HT1080 (cell line): Measurements from ENCODE around the gene IGFALS. TPM values are rescaled to one million over a fixed set of nuclear protein-coding genes. Genes with fewer than 3 reads are reported as not detected.

Source experiments
- DNase-seq: peaks from one replicate; pipeline ENCODE4 v3.0.0-alpha.2; 2015; ENCODE audit warnings: low read depth
- total RNA-seq: library from RNA; depleted of rRNA; stranded (reverse); fragments of >200 nt; shearing (Covaris generic); gene quantifications from 2 replicates; pipeline ENCODE4 v1.2.3, GENCODE V29; 2014

The IGFALS gene
- total RNA-seq, 1 experiment from 2014 or later, result not detected

DNA sequence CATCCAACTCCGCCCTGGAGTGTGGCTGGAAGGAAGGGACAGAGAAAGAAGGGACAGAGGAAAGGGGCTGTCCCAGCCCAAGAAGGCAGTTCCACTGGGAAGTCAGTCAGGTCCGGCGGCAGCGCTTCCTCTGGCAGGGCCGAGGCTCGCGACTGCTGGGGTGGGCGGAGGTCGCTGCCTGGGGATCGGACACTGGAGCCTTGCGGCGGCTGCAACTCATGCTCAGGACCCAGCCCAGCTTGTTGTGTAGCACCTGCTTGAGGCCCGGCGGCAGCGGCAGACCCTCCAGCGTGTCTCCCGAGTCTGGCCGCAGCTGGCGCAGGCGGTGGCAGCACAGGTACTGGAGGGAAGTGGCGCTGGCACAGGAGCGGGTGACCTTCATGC is 16.5 kb downstream of the IGFALS start:
- no peak for DNase-seq

DNA sequence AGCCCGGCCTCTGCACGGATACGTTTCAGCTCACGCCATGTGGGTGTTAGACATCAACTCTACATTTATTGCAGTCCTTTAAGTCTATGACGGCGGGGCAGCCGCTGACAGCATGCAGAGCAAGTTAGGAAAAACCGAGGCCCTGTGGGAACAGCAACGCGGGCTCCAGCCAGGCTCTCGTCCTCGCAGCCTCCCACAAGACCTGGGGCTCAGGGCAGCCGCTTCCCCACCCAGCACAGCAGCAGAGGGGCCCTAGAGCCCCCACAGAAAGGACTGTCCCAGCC is 16.9 kb downstream of the IGFALS start:
- no peak for DNase-seq

DNA sequence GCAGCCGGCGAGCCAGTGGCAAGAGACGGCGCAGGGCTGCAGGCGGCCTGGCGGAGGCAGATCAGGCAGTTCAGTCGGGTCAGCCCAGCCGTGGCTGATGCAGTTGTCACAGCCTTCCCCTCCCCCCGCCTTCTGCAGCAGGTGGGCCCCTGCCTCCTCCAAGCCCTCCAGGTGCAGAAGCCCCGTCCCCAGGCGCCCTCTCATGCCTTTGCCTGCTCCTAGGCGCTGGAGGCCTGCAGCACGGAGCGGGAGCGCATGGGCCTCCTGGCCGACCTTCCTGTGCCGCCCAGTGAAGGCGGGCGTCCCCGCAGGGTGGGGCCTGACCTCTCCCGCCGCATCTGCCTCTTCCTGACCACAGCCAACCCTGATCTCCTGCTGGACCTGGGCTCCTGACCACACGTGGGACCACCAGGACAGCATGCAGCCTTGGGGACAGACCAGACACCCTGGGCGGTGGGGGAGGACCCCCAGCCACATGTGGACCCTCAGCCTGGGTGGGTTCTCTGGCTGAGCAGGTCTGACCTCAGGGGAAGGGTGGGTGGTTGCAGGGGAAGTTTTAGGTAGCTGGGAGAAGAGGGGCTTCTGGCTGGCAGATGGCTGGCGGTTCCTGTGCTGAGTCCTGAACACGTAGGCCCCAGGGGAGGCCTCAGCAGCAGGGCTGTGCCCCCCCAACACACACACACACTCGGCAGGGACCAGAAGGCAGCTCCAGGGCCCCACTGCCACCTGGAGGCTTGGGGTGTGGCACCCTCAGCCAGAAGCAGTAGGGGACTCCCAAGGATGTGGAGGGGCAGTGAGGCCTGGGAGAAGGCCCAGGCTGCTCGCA is 17.4 kb downstream of the IGFALS start:
- DNase-seq, result no peak

DNA sequence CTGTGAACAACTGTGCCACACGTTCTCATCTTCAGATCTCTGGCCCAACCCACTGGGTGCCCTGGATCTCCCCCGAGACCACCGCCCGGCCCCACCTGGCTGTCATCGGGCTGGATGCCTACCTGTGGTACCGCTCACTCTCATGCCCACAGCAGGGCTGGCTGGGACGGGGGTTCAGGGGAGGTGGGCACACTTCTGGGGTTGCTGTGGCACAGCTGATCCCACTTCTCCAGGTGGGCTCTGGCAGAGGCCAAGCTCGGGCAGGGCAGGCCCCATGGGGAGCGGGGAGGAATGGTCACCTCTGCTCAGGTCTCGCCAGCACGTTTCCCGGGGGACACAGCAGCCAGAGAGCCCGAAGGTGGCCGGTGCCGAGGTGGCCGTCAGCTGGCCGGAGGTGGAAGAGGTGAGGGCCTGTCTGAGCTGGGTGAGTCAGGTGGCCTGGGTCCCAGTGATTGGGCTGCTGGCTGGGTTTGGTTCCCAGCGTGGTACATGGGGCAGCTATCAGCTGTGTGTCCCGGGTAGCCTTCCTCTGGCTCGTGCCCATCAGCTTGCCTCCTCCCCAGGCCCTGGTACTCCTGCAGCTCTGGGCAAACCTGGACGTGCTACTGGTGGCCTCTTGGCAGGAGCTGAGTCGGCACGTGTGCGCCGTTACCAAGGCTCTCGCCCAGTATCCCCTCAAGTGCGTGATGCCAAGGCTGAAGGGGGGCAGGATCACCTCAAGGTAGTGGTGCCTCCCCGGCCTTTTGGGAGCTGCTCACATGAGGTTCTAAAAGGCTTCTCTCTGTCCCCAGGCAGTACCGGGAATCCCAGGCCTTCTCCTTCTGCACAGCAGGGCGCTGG is 18.3 kb downstream of the IGFALS start:
- no peak for DNase-seq

DNA sequence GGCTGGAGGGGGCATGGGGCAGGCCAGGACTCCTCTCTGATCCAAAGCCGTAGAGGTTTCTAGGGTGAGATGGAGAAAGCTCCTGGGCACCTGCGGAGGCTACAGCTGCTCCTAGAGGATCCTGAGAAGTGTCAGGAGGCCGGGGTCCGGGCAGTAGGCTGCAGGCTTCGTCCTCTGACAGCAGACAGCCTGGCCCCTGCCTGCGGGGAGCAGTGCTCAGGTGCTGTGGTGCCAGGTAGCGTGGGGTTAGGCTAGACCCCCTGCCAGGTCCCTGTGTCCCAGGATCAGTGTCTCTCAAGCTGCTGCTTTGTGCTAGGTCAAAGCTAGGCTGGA is 19.1 kb downstream of the IGFALS start:
- DNase-seq, result no peak

DNA sequence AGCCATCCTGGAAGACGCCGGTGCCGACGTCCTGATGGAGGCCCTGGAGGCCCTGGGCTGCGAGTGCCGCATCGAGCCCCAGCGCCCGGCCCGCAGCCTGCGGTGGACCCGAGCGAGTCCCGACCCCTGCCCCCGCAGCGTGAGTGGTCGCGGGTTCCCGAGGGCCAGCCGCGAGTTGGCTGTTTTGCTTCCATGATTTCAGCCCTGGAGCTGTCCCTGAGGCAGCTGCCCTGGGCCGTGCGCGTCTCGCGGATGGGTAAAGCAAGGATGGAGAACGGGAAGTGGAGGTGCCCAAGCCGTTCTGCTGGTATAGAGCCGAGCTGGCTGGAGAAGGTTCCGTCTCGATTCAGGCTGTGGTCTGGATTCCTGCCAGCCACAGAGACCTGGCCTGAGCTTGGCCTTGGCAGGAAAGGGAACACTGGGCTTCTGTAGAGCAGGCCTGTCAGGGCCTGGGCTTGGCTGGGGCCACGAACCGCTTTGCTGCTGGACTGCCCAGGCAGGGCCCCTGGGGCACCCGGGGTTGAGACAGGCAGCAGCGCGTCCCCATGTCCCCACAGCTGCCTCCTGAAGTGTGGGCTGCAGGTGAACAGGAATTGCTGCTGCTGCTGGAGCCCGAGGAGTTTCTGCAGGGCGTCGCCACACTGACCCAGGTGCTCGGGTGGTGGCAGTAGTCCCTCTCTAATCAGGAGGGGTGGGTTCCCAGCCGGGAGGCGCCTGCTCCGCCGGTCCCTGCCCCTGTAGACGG is 19.6 kb downstream of the IGFALS start:
- no peak for DNase-seq

DNA sequence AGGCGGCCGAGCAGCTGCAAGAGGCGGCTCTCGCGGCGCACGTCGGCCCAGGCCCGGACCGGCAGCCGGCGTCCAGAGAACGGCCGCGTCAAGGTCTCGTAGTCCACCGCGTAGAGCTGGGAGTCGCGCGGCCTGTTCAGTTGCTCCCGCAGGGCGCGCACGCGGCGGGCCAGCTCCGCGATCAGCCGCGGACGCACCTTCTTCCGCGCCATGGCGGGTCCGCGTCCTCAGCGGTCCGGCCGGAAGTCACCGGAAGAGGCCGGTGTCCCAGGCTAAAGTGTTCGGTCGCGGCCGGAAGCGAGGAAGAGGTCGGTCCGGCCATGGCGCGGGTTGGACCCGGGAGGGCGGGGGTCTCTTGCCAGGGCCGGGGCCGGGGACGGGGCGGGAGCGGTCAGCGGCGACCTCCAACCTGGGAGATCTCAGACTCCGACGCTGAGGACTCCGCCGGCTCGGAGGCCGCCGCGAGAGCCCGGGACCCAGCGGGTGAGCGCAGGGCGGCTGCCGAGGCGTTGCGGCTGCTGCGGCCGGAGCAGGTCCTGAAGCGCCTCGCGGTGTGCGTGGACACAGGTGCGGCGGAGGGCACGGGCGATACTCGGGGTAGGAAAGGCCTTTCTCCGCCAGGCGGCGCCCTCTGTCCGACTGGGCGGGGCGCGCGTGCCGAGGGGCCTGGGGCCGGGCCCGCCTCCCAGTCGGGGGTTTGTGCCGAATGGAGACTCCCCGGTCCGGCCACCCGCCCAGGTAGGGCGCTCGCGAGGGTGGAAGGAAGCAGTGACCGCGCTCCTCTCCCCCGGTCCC is 20.4 kb downstream of the IGFALS start, which contains the start of gene MRPS34:
Gene MRPS34 (minus strand): TSS at position 227 of the 795 bp plus-strand sequence. CDS start 15 bp downstream, at position 212.
- peak; percentile 73 for DNase-seq

DNA sequence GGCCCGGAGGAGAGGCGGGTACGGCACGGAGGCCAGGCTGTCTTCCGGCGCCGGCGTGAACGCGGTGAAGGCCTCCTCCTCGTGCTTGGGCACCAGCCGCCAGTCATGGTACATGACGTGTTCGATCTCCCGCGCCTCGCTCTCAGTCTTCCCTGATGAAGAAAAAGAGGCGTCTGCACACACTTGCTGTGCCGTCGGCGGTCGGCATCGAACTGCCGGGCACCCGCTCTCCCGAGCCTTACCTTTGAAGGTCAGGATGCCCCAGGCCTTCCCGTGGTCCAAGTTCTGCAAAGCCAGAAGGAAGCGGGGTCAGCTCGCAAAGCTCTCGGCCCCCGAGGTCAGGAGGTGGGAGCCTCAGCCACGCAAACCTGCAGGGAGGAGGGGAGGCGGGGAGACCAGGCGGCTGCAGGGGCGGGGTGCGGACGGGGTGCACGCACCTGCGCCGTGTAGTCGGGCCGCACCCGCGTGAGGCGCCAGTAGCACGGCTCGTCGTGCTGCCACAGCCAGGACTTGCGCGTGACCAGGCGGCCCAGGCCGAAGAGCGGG is 21.1 kb downstream of the IGFALS start, which contains the start of gene EME2:
Gene EME2 (plus strand): TSS at position 449 of the 546 bp plus-strand sequence. CDS start 418 bp downstream, outside the sequence.
- DNase-seq, result peak; percentile 38

DNA sequence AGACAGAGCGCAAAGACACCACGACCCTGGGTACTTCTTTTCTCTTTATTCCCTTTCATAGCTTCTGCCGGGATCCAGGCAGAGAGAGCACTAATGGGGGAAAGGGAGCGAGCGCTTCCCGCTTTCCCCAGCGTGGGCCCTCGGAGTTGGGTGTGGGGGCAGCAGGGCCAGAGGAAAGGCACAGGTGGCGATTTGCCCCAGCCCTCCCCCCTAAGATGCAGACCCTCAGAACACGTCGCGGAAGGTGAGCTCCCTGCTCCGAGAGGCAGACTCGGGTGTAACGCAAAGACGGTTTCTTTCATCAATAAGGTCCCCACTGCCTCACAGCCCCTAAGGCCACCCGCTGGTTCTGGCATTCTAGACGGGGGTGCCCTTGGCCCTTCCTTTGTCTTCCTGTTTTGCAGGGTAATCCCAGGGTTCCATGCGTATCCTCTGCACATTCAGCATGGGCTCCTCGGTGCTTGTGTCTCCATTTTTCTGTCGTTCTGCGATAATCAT is 21.6 kb downstream of the IGFALS start:
- DNase-seq, result no peak

DNA sequence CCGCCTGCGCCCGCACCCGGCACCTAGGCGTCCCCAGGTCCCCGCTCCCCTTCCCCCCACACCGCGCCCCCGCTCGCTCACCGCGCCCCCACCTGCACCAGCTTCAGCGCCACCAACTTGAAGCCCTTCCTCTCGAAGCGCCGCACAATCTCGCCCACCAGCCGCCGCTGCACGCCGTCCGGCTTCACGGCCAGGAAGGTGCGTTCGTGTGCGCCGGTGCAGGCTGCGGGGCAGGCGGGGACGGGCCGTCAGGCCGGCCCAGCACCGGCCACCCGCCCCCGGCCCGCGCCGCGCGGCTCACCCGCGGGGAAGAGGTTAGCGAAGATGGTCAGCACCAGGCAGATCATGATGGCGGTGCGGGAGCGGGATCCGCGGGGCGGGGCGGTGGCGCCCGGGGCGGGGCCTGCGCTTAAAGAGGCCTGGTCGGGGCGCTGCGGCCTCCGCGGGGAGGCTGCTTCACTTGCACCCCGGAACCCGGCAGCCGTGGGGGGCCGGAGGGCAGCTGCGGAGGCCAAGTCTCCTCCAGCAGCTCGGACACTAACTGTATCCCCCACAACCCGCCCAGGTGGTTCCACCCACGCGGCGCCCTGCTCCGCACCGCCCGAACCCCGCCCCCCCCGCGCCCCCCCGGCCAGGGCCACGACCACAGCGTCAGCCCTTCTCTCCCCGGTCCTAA is 22.2 kb downstream of the IGFALS start, which contains the start of gene NME3:
Gene NME3 (minus strand): TSS at position 356 of the 676 bp plus-strand sequence. CDS start 9 bp downstream, at position 347.
- DNase-seq, result no peak

DNA sequence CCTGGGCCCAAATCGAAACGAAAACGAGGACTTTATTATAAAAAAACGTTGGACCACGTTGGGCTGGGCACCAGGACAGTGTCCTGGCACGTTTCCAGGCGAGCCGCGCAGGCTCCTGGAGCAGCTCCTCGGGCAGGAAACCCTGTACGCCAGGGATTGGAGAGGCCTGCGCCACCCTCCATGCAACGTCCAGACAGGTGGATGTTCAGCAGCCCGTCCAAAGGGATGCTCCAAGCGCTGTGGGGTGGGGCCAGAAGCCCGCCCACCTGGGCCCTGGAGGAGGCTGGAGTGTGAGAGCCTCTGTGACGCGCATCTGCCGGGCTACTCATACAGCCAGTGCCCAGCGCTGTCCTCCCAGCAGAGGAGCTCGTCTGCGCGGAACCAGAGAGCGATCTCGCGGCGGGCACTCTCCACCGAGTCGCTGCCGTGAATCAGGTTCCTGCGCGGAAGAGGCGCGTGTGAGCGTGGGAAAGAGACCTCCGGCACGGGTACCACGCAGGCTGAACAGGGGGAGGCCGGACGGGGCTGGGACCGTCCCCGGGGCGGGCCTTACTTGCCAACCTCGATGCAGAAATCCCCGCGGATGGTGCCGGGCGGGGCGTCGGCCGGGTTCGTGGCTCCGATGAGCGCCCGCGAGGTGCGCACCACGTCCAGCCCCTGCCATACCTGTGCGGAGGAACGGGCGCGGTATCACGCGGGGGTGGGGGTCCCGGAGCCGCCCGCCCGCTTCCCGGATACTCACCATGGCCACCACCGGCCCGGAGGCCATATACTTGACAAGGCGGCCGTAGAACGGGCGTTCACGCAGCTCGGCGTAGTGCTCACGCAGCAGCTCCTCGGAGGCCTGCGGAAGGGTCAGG is 22.9 kb downstream of the IGFALS start:
- no peak for DNase-seq

DNA sequence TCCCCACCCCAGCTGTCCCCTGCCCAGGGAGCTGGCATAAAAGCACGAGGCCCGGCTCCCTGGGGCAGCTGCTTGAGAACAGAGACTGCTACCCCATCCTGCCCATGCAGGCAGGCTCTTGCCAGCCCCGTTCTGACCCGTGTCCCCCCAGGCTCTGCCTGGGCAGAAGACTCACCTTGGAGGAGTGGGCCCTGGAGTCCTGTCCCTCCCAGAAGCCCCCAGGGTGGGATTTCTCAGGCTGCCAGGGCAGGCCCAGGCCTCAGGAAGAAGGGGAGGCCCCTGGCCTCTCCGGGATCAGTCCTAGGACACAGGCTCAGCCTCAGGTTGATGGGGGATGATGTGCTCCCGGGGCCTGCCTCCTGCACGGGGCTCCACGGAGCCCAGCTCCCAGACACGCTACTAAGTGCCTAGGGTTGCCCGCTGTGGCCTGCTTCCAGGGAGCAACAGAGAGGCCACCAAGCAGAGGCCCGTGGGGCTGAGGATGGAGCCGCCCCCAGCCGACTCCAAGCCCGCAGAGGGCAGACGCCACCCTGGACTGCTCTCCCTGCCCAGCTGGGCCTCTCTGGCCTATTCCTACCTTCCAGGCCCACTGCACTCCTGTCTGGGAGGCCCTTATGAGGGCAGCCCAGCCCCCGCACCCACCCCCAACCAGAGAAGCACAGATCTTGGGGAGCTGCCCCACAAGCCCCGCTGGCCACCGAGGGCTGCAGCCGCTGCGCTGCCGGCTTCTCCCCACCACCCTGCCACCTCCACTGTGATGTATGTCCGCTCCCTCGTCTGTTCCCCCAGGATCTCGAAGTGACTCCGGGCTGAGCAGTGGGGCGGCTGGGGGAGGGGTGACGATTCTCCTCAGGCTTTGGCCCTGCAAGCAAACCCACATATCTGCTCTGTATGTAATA is 23.9 kb downstream of the IGFALS start:
- DNase-seq, result no peak

DNA sequence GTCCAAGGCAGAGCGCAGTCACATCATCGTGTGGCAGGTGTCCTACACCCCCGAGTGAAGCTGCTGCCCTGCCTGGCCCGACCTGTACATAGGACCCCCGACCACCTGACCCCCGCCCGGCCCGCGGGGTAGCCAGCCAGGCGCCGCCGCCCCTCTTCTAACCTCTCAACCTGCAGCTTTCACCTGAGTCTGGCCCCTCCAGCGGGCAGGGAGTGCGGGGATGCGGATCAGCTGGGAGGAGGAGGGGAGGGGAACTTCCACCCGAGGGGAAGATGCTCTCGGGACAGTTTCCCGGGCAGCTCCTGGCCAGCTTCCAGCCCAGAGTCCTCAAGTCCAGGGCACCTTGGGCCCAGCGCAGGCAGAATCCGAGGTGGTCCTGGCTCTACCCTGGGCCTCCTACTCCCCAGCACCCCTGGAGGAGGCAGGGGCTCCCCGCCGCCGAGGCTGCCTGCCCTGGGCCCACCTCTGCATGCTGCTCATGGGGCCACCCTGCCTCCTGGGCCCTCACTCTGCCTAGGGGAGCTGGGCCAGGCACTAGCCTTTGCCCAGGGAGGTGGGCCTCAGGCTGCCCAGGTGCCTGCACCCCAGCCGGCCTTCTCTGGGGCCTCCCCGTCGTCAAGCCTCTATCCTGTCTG is 24.6 kb downstream of the IGFALS start:
- DNase-seq, result no peak

DNA sequence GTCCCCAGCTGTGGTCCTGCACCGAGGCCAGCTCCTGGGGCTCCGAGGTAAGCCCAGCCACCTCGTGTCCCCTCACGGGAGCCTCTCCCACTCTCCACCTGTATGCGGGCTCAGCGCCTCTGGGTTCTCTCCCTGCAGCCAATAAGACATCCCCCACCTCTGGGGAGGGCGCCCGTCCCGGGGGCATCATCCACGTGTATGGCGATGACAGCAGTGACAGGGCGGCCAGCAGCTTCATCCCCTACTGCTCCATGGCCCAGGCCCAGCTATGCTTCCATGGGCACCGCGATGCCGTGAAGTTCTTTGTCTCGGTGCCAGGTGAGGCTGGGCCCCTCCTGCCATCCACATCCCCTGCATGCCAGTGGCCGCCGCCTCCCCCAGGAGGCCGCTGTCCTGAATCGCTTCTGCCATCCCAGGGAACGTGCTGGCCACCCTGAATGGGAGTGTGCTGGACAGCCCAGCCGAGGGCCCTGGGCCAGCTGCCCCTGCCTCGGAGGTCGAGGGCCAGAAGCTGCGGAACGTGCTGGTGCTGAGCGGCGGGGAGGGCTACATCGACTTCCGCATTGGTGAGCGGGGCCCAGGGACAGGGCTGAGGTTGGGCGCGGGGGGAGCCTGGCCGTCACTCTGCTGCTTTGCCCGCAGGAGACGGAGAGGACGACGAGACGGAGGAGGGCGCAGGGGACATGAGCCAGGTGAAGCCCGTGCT is 25.3 kb downstream of the IGFALS start:
- DNase-seq, result no peak

DNA sequence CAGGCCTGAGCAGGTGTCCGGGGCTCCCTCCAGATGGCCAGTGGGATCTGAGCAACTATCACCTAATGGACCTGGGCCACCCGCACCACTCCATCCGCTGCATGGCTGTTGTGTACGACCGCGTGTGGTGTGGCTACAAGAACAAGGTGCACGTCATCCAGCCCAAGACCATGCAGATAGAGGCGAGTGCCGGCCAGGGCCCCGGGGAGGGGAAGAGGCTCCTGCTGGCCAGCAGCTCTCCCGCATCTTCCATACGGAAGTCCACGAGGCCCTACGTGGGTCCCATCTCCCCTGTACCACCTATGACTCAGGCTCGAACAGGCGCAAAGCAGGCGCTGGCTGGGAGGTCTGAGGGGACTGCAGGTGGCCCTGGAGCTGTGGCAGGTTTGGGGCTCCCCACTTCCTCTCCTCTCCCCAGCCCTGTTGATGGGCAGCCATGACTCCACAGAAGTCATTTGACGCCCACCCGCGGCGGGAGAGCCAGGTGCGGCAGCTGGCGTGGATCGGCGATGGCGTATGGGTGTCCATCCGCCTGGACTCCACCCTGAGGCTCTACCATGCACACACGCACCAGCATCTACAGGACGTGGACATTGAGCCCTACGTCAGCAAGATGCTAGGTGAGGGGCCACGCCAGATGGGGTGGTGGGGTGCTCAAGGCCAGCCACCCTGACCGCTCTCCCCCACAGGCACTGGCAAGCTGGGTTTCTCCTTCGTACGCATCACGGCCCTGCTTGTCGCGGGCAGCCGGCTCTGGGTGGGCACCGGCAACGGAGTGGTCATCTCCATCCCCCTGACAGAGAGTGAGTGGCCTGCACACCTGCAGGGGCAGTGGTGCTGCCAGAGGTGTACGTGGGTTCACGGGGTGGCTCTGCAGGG is 26.1 kb downstream of the IGFALS start:
- DNase-seq, result no peak

DNA sequence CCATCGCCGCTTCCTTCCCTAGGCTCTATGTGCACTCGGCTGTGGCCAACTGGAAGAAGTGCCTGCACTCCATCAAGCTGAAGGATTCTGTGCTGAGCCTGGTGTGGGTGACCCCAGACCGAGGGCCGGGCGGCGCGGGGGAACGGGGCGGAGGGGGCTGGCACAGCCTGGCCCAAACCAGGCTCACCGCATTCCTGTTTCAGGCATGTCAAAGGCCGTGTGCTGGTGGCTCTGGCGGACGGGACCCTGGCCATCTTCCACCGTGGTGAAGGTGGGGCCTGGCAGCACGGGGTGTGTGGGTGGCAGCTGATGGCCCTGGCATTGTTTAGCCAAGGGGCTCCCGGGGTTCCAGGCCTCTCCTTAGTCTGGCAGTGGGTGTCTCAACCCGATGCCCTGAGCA is 26.8 kb downstream of the IGFALS start:
- DNase-seq, result no peak
